HEK293 (cell line): ENCODE data around the gene STMP1.

Source experiments
- CTCF ChIA-PET: fragments of 350-600 bp; formaldehyde crosslinking; extraction: SDS; loops from one replicate; lab custom pipeline; 2021; ENCODE audit warnings: antibody characterized with exemption; lab: Yijun Ruan, JAX
- POLR2A ChIA-PET: fragments of 300-600 bp; formaldehyde crosslinking; extraction: SDS; loops from one replicate; lab custom pipeline; 2020; ENCODE audit warnings: antibody characterized with exemption, inconsistent platforms; lab: Yijun Ruan, JAX
- H3K27ac ChIP-seq: fragments of 200-500 bp; sonication (Bioruptor generic); 2 replicates; pipeline ENCODE4 v1.5.1; 2014; ENCODE audit warnings: low read depth, low read length, control low read depth, inconsistent platforms; ENCODE audit errors: extremely low read depth
- H3K36me3 ChIP-seq, 2 experiments: fragments of 200-500 bp in 1 of 2; sonication (Bioruptor generic) in 1 of 2; 1 replicate in 1 of 2; 2 replicates in 1 of 2; pipeline ENCODE4 v1.5.1; 2014 to 2017; ENCODE audit warnings: inconsistent platforms in 2 of 2, low read length in 2 of 2; ENCODE audit not compliant: control insufficient read depth in 2 of 2, insufficient read depth in 1 of 2
- H3K4me1 ChIP-seq: fragments of 200-500 bp; sonication (Bioruptor generic); 2 replicates; pipeline ENCODE4 v1.5.1; 2014; ENCODE audit warnings: mild to moderate bottlenecking, low read length, inconsistent platforms; ENCODE audit not compliant: control insufficient read depth, insufficient read depth
- H3K4me3 ChIP-seq: 2 replicates; pipeline ENCODE4 v1.5.1; 2011; ENCODE audit warnings: low read depth, mild to moderate bottlenecking, control low read depth, low read length, moderate library complexity
- H3K9me3 ChIP-seq: fragments of 200-500 bp; sonication (Bioruptor generic); 2 replicates; pipeline ENCODE4 v1.5.1; 2014; ENCODE audit warnings: low read depth, low read length, inconsistent platforms; ENCODE audit not compliant: control insufficient read depth, insufficient read depth
- FEZF1 ChIP-seq: fragments of 450-650 bp; formaldehyde crosslinking; IDR thresholded peaks from 2 replicates; pipeline ENCODE4 v1.5.1; 2016; ENCODE audit warnings: missing biosample characterization, missing genetic modification characterization
- GLI2 ChIP-seq: fragments of 450-650 bp; formaldehyde crosslinking; IDR thresholded peaks from 2 replicates; pipeline ENCODE4; 2017; ENCODE audit warnings: missing biosample characterization, missing genetic modification characterization, low read depth, borderline replicate concordance
- KLF1 ChIP-seq: fragments of 450-650 bp; formaldehyde crosslinking; IDR thresholded peaks from 2 replicates; pipeline ENCODE4 v1.5.1; 2016; ENCODE audit warnings: missing biosample characterization, missing genetic modification characterization
- KLF8 ChIP-seq: fragments of 450-650 bp; formaldehyde crosslinking; IDR thresholded peaks from 2 replicates; pipeline ENCODE4 v1.5.1; 2016; ENCODE audit warnings: missing biosample characterization, missing genetic modification characterization
- OVOL3 ChIP-seq: fragments of 450-650 bp; formaldehyde crosslinking; IDR thresholded peaks from 2 replicates; pipeline ENCODE4 v1.5.1; 2016; ENCODE audit warnings: missing biosample characterization, missing genetic modification characterization
- PATZ1 ChIP-seq: fragments of 450-650 bp; formaldehyde crosslinking; IDR thresholded peaks from 2 replicates; pipeline ENCODE4 v1.5.1; 2016; ENCODE audit warnings: missing biosample characterization, missing genetic modification characterization
- REPIN1 ChIP-seq: fragments of 450-650 bp; formaldehyde crosslinking; IDR thresholded peaks from 2 replicates; pipeline ENCODE4 v1.5.1; 2017; ENCODE audit warnings: missing biosample characterization, missing genetic modification characterization, low read depth
- SP7 ChIP-seq: fragments of 450-650 bp; formaldehyde crosslinking; IDR thresholded peaks from 2 replicates; pipeline ENCODE4 v1.5.1; 2016; ENCODE audit warnings: missing biosample characterization, missing genetic modification characterization
- TCF7L2 ChIP-seq: IDR thresholded peaks from 2 replicates; pipeline ENCODE4 v1.6.1; 2011; ENCODE audit warnings: low read depth, mild to moderate bottlenecking, inconsistent platforms, low read length, moderate library complexity, borderline replicate concordance
- ZBTB49 ChIP-seq: fragments of 450-650 bp; formaldehyde crosslinking; IDR thresholded peaks from 2 replicates; pipeline ENCODE4 v1.5.1; 2016; ENCODE audit warnings: missing biosample characterization, missing genetic modification characterization, low read depth
- ZBTB6 ChIP-seq: fragments of 450-650 bp; formaldehyde crosslinking; IDR thresholded peaks from 2 replicates; pipeline ENCODE4 v1.5.1; 2017; ENCODE audit warnings: missing biosample characterization, missing genetic modification characterization
- ZFP37 ChIP-seq: fragments of 450-650 bp; formaldehyde crosslinking; IDR thresholded peaks from 2 replicates; pipeline ENCODE4 v1.5.1; 2016; ENCODE audit warnings: missing biosample characterization, missing genetic modification characterization
- ZNF10 ChIP-seq: fragments of 450-650 bp; formaldehyde crosslinking; IDR thresholded peaks from 2 replicates; pipeline ENCODE4 v1.5.1; 2017; ENCODE audit warnings: missing biosample characterization, missing genetic modification characterization
- ZNF157 ChIP-seq: fragments of 450-650 bp; formaldehyde crosslinking; IDR thresholded peaks from 2 replicates; pipeline ENCODE4 v1.5.1; 2016; ENCODE audit warnings: missing biosample characterization, missing genetic modification characterization
- ZNF184 ChIP-seq: fragments of 450-650 bp; IDR thresholded peaks from 2 replicates; pipeline ENCODE4 v1.5.1; 2018; ENCODE audit warnings: missing biosample characterization, mild to moderate bottlenecking, missing genetic modification characterization
- ZNF2 ChIP-seq: fragments of 450-650 bp; formaldehyde crosslinking; IDR thresholded peaks from 2 replicates; pipeline ENCODE4 v1.5.1; 2016; ENCODE audit warnings: missing biosample characterization, missing genetic modification characterization
- ZNF211 ChIP-seq: fragments of 450-650 bp; formaldehyde crosslinking; IDR thresholded peaks from 2 replicates; pipeline ENCODE4 v1.5.1; 2016; ENCODE audit warnings: low read depth, missing biosample characterization, missing genetic modification characterization
- ZNF274 ChIP-seq, 2 experiments: fragments of 200-500 bp in 1 of 2; fragments of 450-650 bp in 1 of 2; sonication (Bioruptor generic) in 1 of 2; formaldehyde crosslinking in 1 of 2; IDR thresholded peaks; 2 replicates each; pipeline versions ENCODE4 v1.5.1 to v1.6.1; 2014 to 2016; ENCODE audit warnings: borderline replicate concordance in 1 of 2, inconsistent platforms in 1 of 2, low read length in 1 of 2, missing biosample characterization in 1 of 2, missing genetic modification characterization in 1 of 2
- ZNF280C ChIP-seq: fragments of 450-650 bp; formaldehyde crosslinking; IDR thresholded peaks from 2 replicates; pipeline ENCODE4 v1.5.1; 2016; ENCODE audit warnings: missing biosample characterization, missing genetic modification characterization
- ZNF324 ChIP-seq: fragments of 450-650 bp; formaldehyde crosslinking; IDR thresholded peaks from 2 replicates; pipeline ENCODE4 v1.5.1; 2016; ENCODE audit warnings: missing biosample characterization, missing genetic modification characterization
- ZNF335 ChIP-seq: fragments of 450-650 bp; formaldehyde crosslinking; conservative IDR thresholded peaks from 2 replicates; pipeline ENCODE4 v1.5.1; 2016; ENCODE audit warnings: missing biosample characterization, missing genetic modification characterization
- ZNF354C ChIP-seq: fragments of 450-650 bp; formaldehyde crosslinking; IDR thresholded peaks from 2 replicates; pipeline ENCODE4 v1.5.1; 2016; ENCODE audit warnings: missing biosample characterization, missing genetic modification characterization, low read depth, borderline replicate concordance
- ZNF426 ChIP-seq: fragments of 450-650 bp; formaldehyde crosslinking; IDR thresholded peaks from 2 replicates; pipeline ENCODE4 v1.5.1; 2017; ENCODE audit warnings: missing biosample characterization, missing genetic modification characterization, mild to moderate bottlenecking, inconsistent platforms, moderate library complexity
- ZNF488 ChIP-seq: fragments of 450-650 bp; formaldehyde crosslinking; IDR thresholded peaks from 2 replicates; pipeline ENCODE4 v1.5.1; 2016; ENCODE audit warnings: missing biosample characterization, missing genetic modification characterization
- ZNF501 ChIP-seq: fragments of 450-650 bp; formaldehyde crosslinking; IDR thresholded peaks from 2 replicates; pipeline ENCODE4 v1.5.1; 2016; ENCODE audit warnings: missing biosample characterization, missing genetic modification characterization
- ZNF555 ChIP-seq: fragments of 450-650 bp; formaldehyde crosslinking; conservative IDR thresholded peaks from 2 replicates; pipeline ENCODE4 v1.5.1; 2017; ENCODE audit warnings: missing biosample characterization, mild to moderate bottlenecking, missing genetic modification characterization, inconsistent platforms
- ZNF560 ChIP-seq: fragments of 450-650 bp; formaldehyde crosslinking; IDR thresholded peaks from 2 replicates; pipeline ENCODE4 v1.5.1; 2017; ENCODE audit warnings: missing biosample characterization, missing genetic modification characterization, borderline replicate concordance
- ZNF600 ChIP-seq: fragments of 450-650 bp; formaldehyde crosslinking; IDR thresholded peaks from 2 replicates; pipeline ENCODE4 v1.5.1; 2016; ENCODE audit warnings: missing biosample characterization, missing genetic modification characterization
- ZNF626 ChIP-seq: fragments of 450-650 bp; sonication (Bioruptor Pico); formaldehyde crosslinking; IDR thresholded peaks from 2 replicates; pipeline ENCODE4 v1.5.1; 2018; ENCODE audit warnings: missing biosample characterization, missing genetic modification characterization, inconsistent platforms

STMP1 gene

GRCh38 chr7:135664046-135664589 lies 1.8 kb downstream of the STMP1 start (continued):
- TF ChIP-seq ZNF488 (tag by site-specific recombination) (no peak), REPIN1 (tag by site-specific recombination) (no peak), KLF8 (peak; percentile 64; the same call in 1 of the 2 replicates), ZNF10 (tag by site-specific recombination) (peak; percentile 33; the same call in 1 of the 2 replicates), GLI2 (tag by site-specific recombination) (peak; percentile 58; the same call in 1 of the 2 replicates), OVOL3 (peak; percentile 87), ZNF274 (IDR thresholded peaks at IDR 0.05; ENCODE audit: low read length) (no peak), ZNF274 (tag by site-specific recombination; IDR thresholded peaks at IDR 0.05; ENCODE audit: borderline replicate concordance) (no peak), ZNF324 (no peak), ZNF335 (tag by site-specific recombination) (peak; percentile 49), ZNF560 (tag by site-specific recombination) (no peak), SP7 (tag by site-specific recombination) (peak; percentile 94), PATZ1 (tag by site-specific recombination) (no peak), ZBTB6 (tag by site-specific recombination) (peak; percentile 56; the same call in 1 of the 2 replicates), ZNF2 (tag by site-specific recombination) (peak; percentile 76), TCF7L2 (peak; percentile 74; the same call in 1 of the 2 replicates), ZNF600 (tag by site-specific recombination) (peak; percentile 74; the same call in 1 of the 2 replicates), ZNF626 (tag by site-specific recombination) (no peak), FEZF1 (tag by site-specific recombination) (peak; percentile 80), ZNF555 (tag by site-specific recombination) (no peak), ZNF184 (tag by site-specific recombination) (0 out of 2 replicates have a peak, but pooled peaks have one; percentile 56), ZNF501 (tag by site-specific recombination) (peak; percentile 62; the same call in 1 of the 2 replicates), ZFP37 (tag by site-specific recombination) (peak; percentile 61; the same call in 1 of the 2 replicates)

GRCh38 chr7:135665042-135665441 lies 2.7 kb downstream of the STMP1 start:
- no peak overlapping the region for H3K27ac ChIP-seq
- no peaks in the 10 kb centered on the region for H3K4me1 ChIP-seq
- ChIA-PET POLR2A (interaction anchor here (1.1 kb wide), 1 partner anchor 144 kb away, joined by 3 read pairs; no protein-coding TSS in a partner anchor), CTCF (interaction anchor here (1.3 to 5.6 kb wide), 3 partner anchors 8 to 46 kb away, joined by 4 to 41 read pairs (median 12); no protein-coding TSS in a partner anchor)
- H3K36me3 ChIP-seq, result peaks cover 0 to 5% of the 10 kb centered on the region in 2 experiments; a peak in 1 of 3 replicates
- no peaks in the 10 kb centered on the region for H3K9me3 ChIP-seq
- H3K4me3 ChIP-seq, result no peak overlapping the region
- TF ChIP-seq ZBTB49 (tag by site-specific recombination) (no peak), ZNF280C (no peak), ZNF157 (tag by site-specific recombination) (no peak), KLF1 (tag by site-specific recombination) (no peak), ZNF211 (tag by site-specific recombination) (no peak), ZNF426 (tag by site-specific recombination) (no peak), ZNF354C (no peak)
